ENCODE results near the gene ESPN.

Gene ESPN

DNA sequence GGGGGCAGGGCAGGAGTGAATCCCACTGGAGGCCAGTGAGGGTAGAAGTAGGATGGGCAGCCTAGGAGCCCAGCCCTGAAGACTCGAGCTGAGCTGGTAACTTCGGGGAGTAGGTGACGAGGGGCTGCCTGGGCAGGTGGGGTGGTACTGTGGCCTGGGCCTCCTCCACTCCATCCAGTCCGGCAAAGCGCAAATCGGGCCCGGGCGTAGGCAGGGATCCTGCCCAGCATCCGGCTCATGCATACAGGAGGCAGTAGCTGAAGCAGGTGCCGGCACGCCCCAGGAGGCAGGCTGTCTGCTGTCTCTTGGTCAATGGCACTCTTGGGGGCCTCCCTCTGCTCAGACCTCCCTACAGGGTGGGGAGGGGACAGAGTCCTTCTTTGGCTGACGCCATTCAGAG lies 42.6 kb downstream of the ESPN start (continued):
- TF ChIP-seq ZNF248 (tag by site-specific recombination; IDR thresholded peaks at IDR 0.05): no peak
- TF ChIP-seq, protein P1, sequence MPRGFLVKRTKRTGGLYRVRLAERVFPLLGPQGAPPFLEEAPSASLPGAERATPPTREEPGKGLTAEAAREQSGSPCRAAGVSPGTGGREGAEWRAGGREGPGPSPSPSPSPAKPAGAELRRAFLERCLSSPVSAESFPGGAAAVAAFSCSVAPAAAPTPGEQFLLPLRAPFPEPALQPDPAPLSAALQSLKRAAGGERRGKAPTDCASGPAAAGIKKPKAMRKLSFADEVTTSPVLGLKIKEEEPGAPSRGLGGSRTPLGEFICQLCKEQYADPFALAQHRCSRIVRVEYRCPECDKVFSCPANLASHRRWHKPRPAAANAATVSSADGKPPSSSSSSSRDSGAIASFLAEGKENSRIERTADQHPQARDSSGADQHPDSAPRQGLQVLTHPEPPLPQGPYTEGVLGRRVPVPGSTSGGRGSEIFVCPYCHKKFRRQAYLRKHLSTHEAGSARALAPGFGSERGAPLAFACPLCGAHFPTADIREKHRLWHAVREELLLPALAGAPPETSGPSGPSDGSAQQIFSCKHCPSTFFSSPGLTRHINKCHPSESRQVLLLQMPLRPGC (tag by site-specific recombination; IDR thresholded peaks at IDR 0.05): no peak
- peak; percentile 24; the same call in 1 of the 2 replicates for TF ChIP-seq ZNF600 (tag by site-specific recombination; IDR thresholded peaks at IDR 0.05)
- no peak for TF ChIP-seq ZSCAN16 (tag by site-specific recombination; IDR thresholded peaks at IDR 0.05)

DNA sequence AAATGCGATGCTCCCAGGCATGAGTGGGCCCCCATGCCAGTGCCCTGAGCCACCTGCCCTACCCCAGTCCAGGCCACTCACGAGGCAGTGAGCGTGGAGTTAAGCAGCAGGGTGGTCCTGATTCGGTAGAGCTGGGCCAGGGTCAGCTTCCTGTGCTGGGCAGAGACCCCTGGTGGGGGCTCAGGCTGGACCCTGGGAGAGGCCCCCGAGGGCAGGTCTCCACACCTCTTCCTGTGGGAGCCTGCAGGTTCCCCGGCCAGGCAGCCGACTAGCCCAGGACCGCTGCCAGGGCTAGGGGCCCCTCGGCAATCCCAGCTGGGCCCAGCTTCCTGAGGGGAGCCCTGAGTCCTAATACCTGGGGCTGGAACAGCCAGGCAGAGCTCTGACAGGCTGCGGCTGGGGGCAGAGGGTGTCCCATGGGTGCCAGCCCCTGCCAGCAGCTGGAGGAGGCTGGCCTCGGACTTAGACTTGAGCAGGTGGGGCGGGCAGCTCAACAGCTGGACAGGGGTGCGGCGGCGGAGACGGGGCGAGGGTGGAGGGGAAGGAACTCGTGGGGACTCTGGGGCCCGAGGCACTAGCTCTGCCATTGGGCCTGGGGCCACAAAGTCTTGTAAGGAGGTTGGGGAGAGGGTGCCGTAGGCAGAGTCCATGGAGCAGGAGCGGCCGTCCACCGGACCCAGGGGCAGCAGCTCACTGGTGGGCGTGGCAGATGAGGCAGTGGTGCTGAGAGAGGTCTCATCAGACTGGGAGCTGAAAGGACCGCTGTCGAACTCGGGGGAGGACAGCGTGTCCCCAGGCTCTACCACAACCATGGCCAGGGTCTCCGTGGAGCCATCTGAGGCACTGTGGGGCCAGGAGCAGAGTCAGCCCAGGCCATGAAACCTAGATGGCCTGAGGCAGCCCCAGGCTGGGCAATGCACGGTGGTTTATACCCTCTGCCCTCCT lies 43.4 kb downstream of the ESPN start:
- Histone ChIP-seq H3K4me3 (ENCODE audit: low read depth, low read length) (no peak overlapping the region), H3K36me3 (ENCODE audit: control insufficient read depth in 2 of 2, insufficient read depth in 1 of 2, low read length in 2 of 2) (peaks cover 0 to 68% of the 10 kb centered on the region in 2 experiments; a peak in 1 of 3 replicates), H3K9me3 (ENCODE audit: control insufficient read depth, insufficient read depth, low read depth, low read length) (no peaks in the 10 kb centered on the region), H3K4me1 (ENCODE audit: control insufficient read depth, insufficient read depth, low read length) (no peaks in the 10 kb centered on the region), H3K27ac (ENCODE audit: extremely low read depth, low read depth, low read length) (no peak overlapping the region)
- no peak for TF ChIP-seq ZSCAN16 (tag by site-specific recombination; IDR thresholded peaks at IDR 0.05)
- 0 out of 2 replicates have a peak, but pooled peaks have one; percentile 5 for TF ChIP-seq GLIS2 (tag by site-specific recombination; IDR thresholded peaks at IDR 0.05)
- ChIA-PET POLR2A (interaction anchor here (0.6 to 1.0 kb wide), 2 partner anchors 23 to 25 kb away, joined by 3 to 4 read pairs; no protein-coding TSS in a partner anchor), CTCF (interaction anchor here (0.8 to 1.8 kb wide), 3 partner anchors 9 to 29 kb away, joined by 3 to 6 read pairs (median 4); no protein-coding TSS in a partner anchor)

DNA sequence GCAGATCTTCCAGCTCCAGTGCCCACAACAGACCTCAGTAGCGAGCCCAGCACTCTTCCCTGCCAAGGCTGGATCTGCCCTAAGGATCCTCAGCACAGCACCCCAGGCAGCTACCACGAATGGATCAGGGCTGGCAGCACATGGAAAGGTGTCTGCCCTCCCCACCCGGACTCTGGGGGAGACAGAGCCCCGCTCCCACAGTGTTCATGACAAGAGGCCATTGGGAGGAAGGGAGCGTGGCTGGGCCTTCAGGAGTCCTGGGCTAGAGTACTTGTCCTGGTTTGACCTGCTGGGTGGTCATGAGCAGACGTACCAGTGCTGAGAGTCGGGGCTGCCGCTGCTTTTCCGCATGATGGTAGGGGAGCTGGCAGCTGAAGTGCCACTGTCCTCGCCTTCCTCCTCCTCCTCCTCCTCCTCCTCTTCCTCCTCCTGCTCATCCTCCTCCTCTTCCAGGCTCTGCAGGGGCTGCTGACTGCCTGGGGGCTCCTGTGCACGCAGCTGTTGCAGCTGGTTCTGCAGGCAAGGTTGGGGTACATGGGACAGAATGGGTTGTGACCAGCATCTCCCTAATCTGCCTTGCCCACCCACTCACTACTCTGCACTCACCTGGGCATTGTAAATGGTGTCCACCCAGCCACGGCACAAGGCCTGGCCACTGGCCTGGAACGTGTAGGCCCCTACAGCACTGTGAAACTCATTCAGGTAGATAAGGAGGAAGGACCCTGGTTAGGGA lies 44.3 kb downstream of the ESPN start:
- Histone ChIP-seq H3K4me1 (ENCODE audit: control insufficient read depth, insufficient read depth, low read length) (no peaks in the 10 kb centered on the region), H3K27ac (ENCODE audit: extremely low read depth, low read depth, low read length) (no peak overlapping the region), H3K9me3 (ENCODE audit: control insufficient read depth, insufficient read depth, low read depth, low read length) (no peaks in the 10 kb centered on the region), H3K36me3 (ENCODE audit: control insufficient read depth in 2 of 2, insufficient read depth in 1 of 2, low read length in 2 of 2) (peaks cover 0 to 71% of the 10 kb centered on the region in 2 experiments; a peak in 1 of 3 replicates), H3K4me3 (ENCODE audit: low read depth, low read length) (no peak overlapping the region)
- TF ChIP-seq ZNF394 (tag by site-specific recombination; IDR thresholded peaks at IDR 0.05; ENCODE audit: borderline replicate concordance) (no peak), ZFP37 (tag by site-specific recombination; IDR thresholded peaks at IDR 0.05) (no peak), ZIC2 (tag by site-specific recombination; IDR thresholded peaks at IDR 0.05) (no peak), ZNF600 (tag by site-specific recombination; IDR thresholded peaks at IDR 0.05) (0 out of 2 replicates have a peak, but pooled peaks have one; percentile 20), ZBTB1 (tag by site-specific recombination; IDR thresholded peaks at IDR 0.05) (no peak)
- TF ChIP-seq, protein P2, sequence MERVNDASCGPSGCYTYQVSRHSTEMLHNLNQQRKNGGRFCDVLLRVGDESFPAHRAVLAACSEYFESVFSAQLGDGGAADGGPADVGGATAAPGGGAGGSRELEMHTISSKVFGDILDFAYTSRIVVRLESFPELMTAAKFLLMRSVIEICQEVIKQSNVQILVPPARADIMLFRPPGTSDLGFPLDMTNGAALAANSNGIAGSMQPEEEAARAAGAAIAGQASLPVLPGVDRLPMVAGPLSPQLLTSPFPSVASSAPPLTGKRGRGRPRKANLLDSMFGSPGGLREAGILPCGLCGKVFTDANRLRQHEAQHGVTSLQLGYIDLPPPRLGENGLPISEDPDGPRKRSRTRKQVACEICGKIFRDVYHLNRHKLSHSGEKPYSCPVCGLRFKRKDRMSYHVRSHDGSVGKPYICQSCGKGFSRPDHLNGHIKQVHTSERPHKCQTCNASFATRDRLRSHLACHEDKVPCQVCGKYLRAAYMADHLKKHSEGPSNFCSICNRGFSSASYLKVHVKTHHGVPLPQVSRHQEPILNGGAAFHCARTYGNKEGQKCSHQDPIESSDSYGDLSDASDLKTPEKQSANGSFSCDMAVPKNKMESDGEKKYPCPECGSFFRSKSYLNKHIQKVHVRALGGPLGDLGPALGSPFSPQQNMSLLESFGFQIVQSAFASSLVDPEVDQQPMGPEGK (tag by site-specific recombination; IDR thresholded peaks at IDR 0.05): no peak
- TF ChIP-seq, protein P3, sequence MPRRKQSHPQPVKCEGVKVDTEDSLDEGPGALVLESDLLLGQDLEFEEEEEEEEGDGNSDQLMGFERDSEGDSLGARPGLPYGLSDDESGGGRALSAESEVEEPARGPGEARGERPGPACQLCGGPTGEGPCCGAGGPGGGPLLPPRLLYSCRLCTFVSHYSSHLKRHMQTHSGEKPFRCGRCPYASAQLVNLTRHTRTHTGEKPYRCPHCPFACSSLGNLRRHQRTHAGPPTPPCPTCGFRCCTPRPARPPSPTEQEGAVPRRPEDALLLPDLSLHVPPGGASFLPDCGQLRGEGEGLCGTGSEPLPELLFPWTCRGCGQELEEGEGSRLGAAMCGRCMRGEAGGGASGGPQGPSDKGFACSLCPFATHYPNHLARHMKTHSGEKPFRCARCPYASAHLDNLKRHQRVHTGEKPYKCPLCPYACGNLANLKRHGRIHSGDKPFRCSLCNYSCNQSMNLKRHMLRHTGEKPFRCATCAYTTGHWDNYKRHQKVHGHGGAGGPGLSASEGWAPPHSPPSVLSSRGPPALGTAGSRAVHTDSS (tag by site-specific recombination; IDR thresholded peaks at IDR 0.05): peak; percentile 80
- TF ChIP-seq, protein P4, sequence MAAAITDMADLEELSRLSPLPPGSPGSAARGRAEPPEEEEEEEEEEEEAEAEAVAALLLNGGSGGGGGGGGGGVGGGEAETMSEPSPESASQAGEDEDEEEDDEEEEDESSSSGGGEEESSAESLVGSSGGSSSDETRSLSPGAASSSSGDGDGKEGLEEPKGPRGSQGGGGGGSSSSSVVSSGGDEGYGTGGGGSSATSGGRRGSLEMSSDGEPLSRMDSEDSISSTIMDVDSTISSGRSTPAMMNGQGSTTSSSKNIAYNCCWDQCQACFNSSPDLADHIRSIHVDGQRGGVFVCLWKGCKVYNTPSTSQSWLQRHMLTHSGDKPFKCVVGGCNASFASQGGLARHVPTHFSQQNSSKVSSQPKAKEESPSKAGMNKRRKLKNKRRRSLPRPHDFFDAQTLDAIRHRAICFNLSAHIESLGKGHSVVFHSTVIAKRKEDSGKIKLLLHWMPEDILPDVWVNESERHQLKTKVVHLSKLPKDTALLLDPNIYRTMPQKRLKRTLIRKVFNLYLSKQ (tag by site-specific recombination; IDR thresholded peaks at IDR 0.05; ENCODE audit: borderline replicate concordance): no peak
- TF ChIP-seq, protein P5, sequence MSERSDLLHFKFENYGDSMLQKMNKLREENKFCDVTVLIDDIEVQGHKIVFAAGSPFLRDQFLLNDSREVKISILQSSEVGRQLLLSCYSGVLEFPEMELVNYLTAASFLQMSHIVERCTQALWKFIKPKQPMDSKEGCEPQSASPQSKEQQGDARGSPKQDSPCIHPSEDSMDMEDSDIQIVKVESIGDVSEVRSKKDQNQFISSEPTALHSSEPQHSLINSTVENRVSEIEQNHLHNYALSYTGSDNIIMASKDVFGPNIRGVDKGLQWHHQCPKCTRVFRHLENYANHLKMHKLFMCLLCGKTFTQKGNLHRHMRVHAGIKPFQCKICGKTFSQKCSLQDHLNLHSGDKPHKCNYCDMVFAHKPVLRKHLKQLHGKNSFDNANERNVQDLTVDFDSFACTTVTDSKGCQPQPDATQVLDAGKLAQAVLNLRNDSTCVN (tag by site-specific recombination; optimal IDR thresholded peaks at IDR 0.05): no peak
- TF ChIP-seq, protein P6, sequence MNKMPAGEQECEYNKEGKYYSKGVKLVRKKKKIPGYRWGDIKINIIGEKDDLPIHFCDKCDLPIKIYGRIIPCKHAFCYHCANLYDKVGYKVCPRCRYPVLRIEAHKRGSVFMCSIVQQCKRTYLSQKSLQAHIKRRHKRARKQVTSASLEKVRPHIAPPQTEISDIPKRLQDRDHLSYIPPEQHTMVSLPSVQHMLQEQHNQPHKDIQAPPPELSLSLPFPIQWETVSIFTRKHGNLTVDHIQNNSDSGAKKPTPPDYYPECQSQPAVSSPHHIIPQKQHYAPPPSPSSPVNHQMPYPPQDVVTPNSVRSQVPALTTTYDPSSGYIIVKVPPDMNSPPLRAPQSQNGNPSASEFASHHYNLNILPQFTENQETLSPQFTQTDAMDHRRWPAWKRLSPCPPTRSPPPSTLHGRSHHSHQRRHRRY (tag by site-specific recombination; IDR thresholded peaks at IDR 0.05): no peak
- TF ChIP-seq, protein P1 (tag by site-specific recombination; IDR thresholded peaks at IDR 0.05): no peak
- ChIA-PET POLR2A (interaction anchor here (1.0 kb wide), 1 partner anchor 24 kb away, joined by 3 read pairs; no protein-coding TSS in a partner anchor), CTCF (interaction anchor here (0.6 to 1.8 kb wide), 4 partner anchors 8 to 72 kb away, joined by 3 to 6 read pairs (median 4); no protein-coding TSS in a partner anchor)
